ENCODE data around the gene CUTA. TPM values are rescaled to one million over a fixed set of nuclear protein-coding genes. Genes with fewer than 3 reads are reported as not detected.
"Not testable (repeated sequence)": the region's sequence is repeated elsewhere in the genome, so short reads cannot be mapped to it uniquely, and the experiment has no call there.

The CUTA gene
- total RNA-seq, 1 donor from 2014 or later: 264 TPM

DNA sequence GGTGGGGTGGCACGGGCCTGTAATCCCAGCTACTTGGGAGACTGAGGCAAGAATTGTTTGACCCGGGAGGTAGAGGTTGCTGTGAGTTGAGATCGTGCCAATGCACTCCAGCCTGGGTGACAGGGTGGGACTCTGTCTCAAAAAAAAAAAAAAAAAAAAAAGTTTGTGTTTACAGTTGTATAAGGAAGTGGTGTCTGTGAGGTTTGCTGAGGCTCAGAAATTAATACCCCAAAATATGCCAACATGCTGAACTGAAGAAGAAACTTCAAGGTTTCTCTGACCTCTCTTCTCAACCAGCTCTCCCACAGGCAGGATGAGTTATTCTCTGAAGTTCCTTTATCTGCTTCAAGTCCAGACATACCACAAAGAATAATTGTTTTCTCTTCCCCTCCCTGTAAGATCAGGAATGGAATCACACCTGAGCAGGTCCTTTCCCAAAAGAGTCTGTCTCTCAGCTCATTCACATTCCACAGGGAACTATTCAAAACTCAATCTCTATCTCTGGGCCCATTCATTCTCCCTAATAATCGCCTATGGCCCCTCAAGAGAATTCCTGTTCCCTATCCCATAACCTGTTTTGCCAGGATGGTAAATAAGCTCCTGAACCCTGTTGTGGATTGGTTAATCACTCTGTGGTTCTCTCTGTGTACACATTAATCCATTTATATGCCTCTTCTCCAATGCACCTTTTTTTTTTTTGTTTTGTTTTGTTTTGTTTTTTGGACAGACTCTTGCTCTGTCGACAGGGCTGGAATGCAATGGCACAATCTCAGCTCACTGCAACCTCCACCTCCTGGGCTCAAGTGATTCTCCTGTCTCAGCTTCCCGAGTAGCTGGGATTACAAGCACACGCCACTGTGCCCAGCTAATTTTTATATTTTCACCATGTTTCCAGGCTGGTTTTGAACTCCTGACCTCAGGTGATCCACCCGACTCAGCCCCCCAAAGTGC lies 43.7 kb downstream of the CUTA start:
- Mint-ChIP-seq H3K9me3 (ENCODE audit: low read depth) (no peaks in the 10 kb centered on the region), H3K27ac (no peak overlapping the region), H3K36me3 (ENCODE audit: insufficient read depth) (no peaks in the 10 kb centered on the region), H3K4me3 (ENCODE audit: low read depth) (no peak overlapping the region), H3K4me1 (ENCODE audit: low read depth) (peaks cover 16% of the 10 kb centered on the region), H3K27me3 (no peaks in the 10 kb centered on the region)
- no peak for DNase-seq (ENCODE audit: low spot score, unreplicated experiment)
- TF ChIP-seq CTCF (IDR thresholded peaks at IDR 0.05; ENCODE audit: unreplicated experiment): no peak

- no peak overlapping the region for H3K4me3 Mint-ChIP-seq (ENCODE audit: low read depth)
These were observed 45.3 kb downstream of the CUTA start for GRCh38 chr6:33372526-33373123.

DNA sequence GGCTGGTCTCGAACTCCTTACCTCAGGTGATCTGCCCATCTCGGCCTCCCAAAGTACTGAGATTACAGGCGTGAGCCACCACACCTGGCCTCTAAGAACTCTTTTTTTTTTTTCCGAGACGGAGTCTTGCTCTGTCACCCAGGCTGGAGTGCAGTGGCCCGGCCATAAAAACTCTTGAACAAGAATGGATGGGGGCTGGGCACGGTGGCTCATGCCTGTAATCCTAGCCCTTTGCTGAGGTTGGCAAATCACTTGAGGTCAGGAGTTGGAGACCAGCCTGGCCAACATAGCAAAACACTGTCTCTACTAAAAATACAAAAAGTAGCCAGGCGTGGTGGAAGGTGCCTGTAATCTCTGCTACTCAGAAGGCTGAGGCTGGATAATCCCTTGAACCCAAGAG lies 46.0 kb downstream of the CUTA start:
- not testable (repeated sequence) for H3K27me3 Mint-ChIP-seq; H3K36me3 Mint-ChIP-seq (ENCODE audit: insufficient read depth); DNase-seq (ENCODE audit: low spot score, unreplicated experiment); H3K27ac Mint-ChIP-seq; H3K4me3 Mint-ChIP-seq (ENCODE audit: low read depth); H3K9me3 Mint-ChIP-seq (ENCODE audit: low read depth)
- peaks cover 16% of the 10 kb centered on the region for H3K4me1 Mint-ChIP-seq (ENCODE audit: low read depth)

More at GRCh38 chr6:33372526-33373123, 45.3 kb downstream of the CUTA start:
- Mint-ChIP-seq H3K9me3 (ENCODE audit: low read depth) (no peaks in the 10 kb centered on the region), H3K27ac (no peak overlapping the region), H3K4me1 (ENCODE audit: low read depth) (peaks cover 16% of the 10 kb centered on the region), H3K36me3 (ENCODE audit: insufficient read depth) (no peaks in the 10 kb centered on the region), H3K27me3 (no peaks in the 10 kb centered on the region)
- DNase-seq (ENCODE audit: low spot score, unreplicated experiment): no peak
- no peak for TF ChIP-seq CTCF (IDR thresholded peaks at IDR 0.05; ENCODE audit: unreplicated experiment)

DNA sequence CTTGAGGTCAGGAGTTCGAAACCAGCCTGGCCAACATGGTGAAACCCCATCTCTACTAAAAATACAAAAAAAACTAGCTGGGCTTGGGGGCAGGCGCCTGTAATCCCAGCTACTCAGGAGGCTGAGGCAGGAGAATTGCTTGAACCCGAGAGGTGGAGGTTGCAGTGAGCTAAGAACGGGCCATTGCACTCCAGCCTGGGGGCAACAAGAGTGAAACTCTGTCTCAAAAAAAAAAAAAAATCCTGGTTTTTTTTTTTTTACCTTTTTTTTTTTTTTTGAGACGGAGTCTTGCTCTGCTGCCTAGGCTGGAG lies 50.2 kb downstream of the CUTA start:
- not testable (repeated sequence) for H3K9me3 Mint-ChIP-seq (ENCODE audit: low read depth); H3K27ac Mint-ChIP-seq; DNase-seq (ENCODE audit: low spot score, unreplicated experiment); H3K36me3 Mint-ChIP-seq (ENCODE audit: insufficient read depth); H3K27me3 Mint-ChIP-seq; H3K4me3 Mint-ChIP-seq (ENCODE audit: low read depth)
- H3K4me1 Mint-ChIP-seq (ENCODE audit: low read depth): peaks cover 12% of the 10 kb centered on the region

DNA sequence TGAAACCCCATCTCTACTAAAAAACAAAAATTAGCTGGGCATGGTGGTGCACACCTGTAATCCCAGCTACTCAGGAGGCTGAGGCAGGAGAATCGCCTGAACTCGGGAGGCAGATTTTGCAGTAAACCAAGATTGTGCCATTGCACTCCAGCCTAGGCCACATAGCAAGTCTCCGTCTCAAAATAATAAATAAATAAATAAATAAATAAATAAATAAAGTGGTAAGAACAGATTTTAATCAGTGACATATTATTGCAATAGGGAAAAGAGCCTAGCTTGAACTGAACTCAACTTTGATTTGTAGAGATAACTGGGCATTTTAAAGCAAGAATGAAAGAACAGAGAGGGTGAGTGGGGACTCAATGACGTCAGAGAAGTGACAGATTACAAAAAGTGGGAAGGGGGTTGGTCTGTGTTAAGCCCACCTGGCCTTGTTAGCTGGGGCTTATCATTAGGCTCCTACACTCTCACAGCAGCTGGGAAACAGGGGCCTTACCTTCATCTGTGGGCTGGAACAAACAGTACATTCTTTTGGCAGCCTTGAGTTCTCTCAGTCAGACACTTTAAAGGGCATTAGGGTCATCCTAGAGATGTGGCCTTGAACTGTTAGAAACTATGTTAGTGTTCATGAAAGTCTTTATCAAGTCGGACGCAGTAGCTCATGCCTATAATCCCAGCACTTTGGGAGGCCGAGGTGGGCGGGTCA lies 50.7 kb downstream of the CUTA start:
- peaks cover 4% of the 10 kb centered on the region for H3K9me3 Mint-ChIP-seq (ENCODE audit: low read depth)
- no peaks in the 10 kb centered on the region for H3K36me3 Mint-ChIP-seq (ENCODE audit: insufficient read depth)
- no peak overlapping the region for H3K4me3 Mint-ChIP-seq (ENCODE audit: low read depth)
- H3K4me1 Mint-ChIP-seq (ENCODE audit: low read depth): peaks cover 10% of the 10 kb centered on the region
- TF ChIP-seq CTCF (IDR thresholded peaks at IDR 0.05; ENCODE audit: unreplicated experiment): no peak
- no peak overlapping the region for H3K27ac Mint-ChIP-seq
- DNase-seq (ENCODE audit: low spot score, unreplicated experiment): no peak
- no peaks in the 10 kb centered on the region for H3K27me3 Mint-ChIP-seq

Small RNA genes lying within 50 kb of the gene (microRNA-seq; reads per million reads assigned to microRNA genes)
- gene MIR5004 (ENCODE audit: borderline number of aligned reads, unreplicated experiment): not detected

Other genes with a start within 250 kb of the CUTA start
- 4.3 and 5.3 TPM in 2 replicates for gene COL11A2, start 225.6 kb downstream of the CUTA start, total RNA-seq
- 44.3 and 47.1 TPM in 2 replicates for gene RXRB, start 217.4 kb downstream of the CUTA start, total RNA-seq
- gene SLC39A7, start 217.2 kb downstream of the CUTA start, total RNA-seq: 108 and 109 TPM in 2 replicates
- 7.0 and 9.2 TPM in 2 replicates for gene HSD17B8, start 213.5 kb downstream of the CUTA start, total RNA-seq
- 56.2 and 62.4 TPM in 2 replicates for gene RING1, start 209.6 kb downstream of the CUTA start, total RNA-seq
- 77.2 and 81.7 TPM in 2 replicates for gene VPS52, start 146.2 kb downstream of the CUTA start, total RNA-seq
- gene RPS18, start 146.0 kb downstream of the CUTA start, total RNA-seq: 1,974 and 2,131 TPM in 2 replicates
- 5.3 and 5.7 TPM in 2 replicates for gene B3GALT4, start 141.0 kb downstream of the CUTA start, total RNA-seq
- gene WDR46, start 128.9 kb downstream of the CUTA start, total RNA-seq: 47.5 and 53.4 TPM in 2 replicates
- gene PFDN6, start 128.5 kb downstream of the CUTA start, total RNA-seq: 46.1 and 52.1 TPM in 2 replicates
- gene RGL2, start 119.2 kb downstream of the CUTA start, total RNA-seq: 175 and 196 TPM in 2 replicates
- gene TAPBP, start 104.0 kb downstream of the CUTA start, total RNA-seq: 20.2 and 22.3 TPM in 2 replicates
- 27.3 and 28.1 TPM in 2 replicates for gene ZBTB22, start 100.4 kb downstream of the CUTA start, total RNA-seq
- 47.5 and 48.4 TPM in 2 replicates for gene DAXX, start 95.1 kb downstream of the CUTA start, total RNA-seq
- 45.5 and 46.6 TPM in 2 replicates for gene KIFC1, start 26.3 kb downstream of the CUTA start, total RNA-seq
- gene PHF1, start 7.1 kb downstream of the CUTA start, total RNA-seq: 58.1 and 58.4 TPM in 2 replicates
- 59.9 and 60.3 TPM in 2 replicates for gene SYNGAP1, start 2.0 kb upstream of the CUTA start, total RNA-seq
- gene ZBTB9, start 36.5 kb upstream of the CUTA start, total RNA-seq: 15.4 and 15.7 TPM in 2 replicates
- 21.0 and 22.4 TPM in 2 replicates for gene BAK1, start 162.2 kb upstream of the CUTA start, total RNA-seq
- 28.3 and 30.4 TPM in 2 replicates for gene ITPR3, start 203.2 kb upstream of the CUTA start, total RNA-seq